GM18498 (cell line): ENCODE results near the gene ATP12A.

Experiments used
- ATAC-seq: cut with Tn5 transposase; IDR thresholded peaks from one replicate; pipeline ENCODE4 v1.9.1; 2021; ENCODE audit warnings: mild to moderate bottlenecking, moderate library complexity; ENCODE audit not compliant: unreplicated experiment

The ATP12A gene

GRCh38 chr13:24684600-24684998 lies 4.4 kb downstream of the ATP12A start:
- ATAC-seq, result peak; percentile 29

GRCh38 chr13:24685314-24685713 lies 5.1 kb downstream of the ATP12A start:
- ATAC-seq, result no peak

GRCh38 chr13:24687611-24688010 lies 7.4 kb downstream of the ATP12A start:
- no peak for ATAC-seq

GRCh38 chr13:24688111-24688510 lies 7.9 kb downstream of the ATP12A start:
- ATAC-seq, result no peak

GRCh38 chr13:24688950-24689349 lies 8.7 kb downstream of the ATP12A start:
- no peak for ATAC-seq

- no peak for ATAC-seq
These were observed 11.2 kb downstream of the ATP12A start for GRCh38 chr13:24691381-24691780.

- ATAC-seq, result no peak
These were observed 12.4 kb downstream of the ATP12A start for GRCh38 chr13:24692561-24692960.

- ATAC-seq, result peak; percentile 64
These were observed 13.8 kb downstream of the ATP12A start for GRCh38 chr13:24693862-24694471.

GRCh38 chr13:24694907-24695306 lies 14.7 kb downstream of the ATP12A start:
- no peak for ATAC-seq

GRCh38 chr13:24698686-24699085 lies 18.5 kb downstream of the ATP12A start:
- no peak for ATAC-seq

- ATAC-seq, result no peak
These were observed 19.3 kb downstream of the ATP12A start for GRCh38 chr13:24699541-24699940.

GRCh38 chr13:24700539-24700938 lies 20.3 kb downstream of the ATP12A start:
- ATAC-seq, result no peak

- ATAC-seq, result no peak
These were observed 26.8 kb downstream of the ATP12A start for GRCh38 chr13:24706886-24707585.

- ATAC-seq, result peak; percentile 90
These were observed 29.1 kb downstream of the ATP12A start for GRCh38 chr13:24709186-24709913.

- ATAC-seq, result no peak
These were observed 32.8 kb downstream of the ATP12A start for GRCh38 chr13:24713022-24713421.

- no peak for ATAC-seq
These were observed 35.8 kb downstream of the ATP12A start for GRCh38 chr13:24716011-24716410.

GRCh38 chr13:24716446-24716845 lies 36.2 kb downstream of the ATP12A start:
- ATAC-seq, result no peak

- ATAC-seq, result no peak
These were observed 37.0 kb downstream of the ATP12A start for GRCh38 chr13:24717217-24717616.

- no peak for ATAC-seq
These were observed 38.2 kb downstream of the ATP12A start for GRCh38 chr13:24718192-24718965.

GRCh38 chr13:24719139-24719538 lies 38.9 kb downstream of the ATP12A start:
- no peak for ATAC-seq

GRCh38 chr13:24723206-24723605 lies 43.0 kb downstream of the ATP12A start:
- ATAC-seq, result no peak
